Kidney (tissue), 14 donors: ENCODE measurements around the gene RAD51B. TPM values are rescaled to one million over a fixed set of nuclear protein-coding genes. Genes with fewer than 3 reads are reported as not detected.

Experiments
- DNase-seq, 5 donors: peaks; one replicate each; pipeline ENCODE4 v3.0.0-alpha.2; 2013 to 2020
- FAIRE-seq: peaks from 2 replicates; lab custom pipeline; 2012; peaks lifted over from hg19 to GRCh38; lab: Jason Lieb, UNC
- H3K27ac ChIP-seq, 2 donors: one replicate each; pipeline ENCODE4 v1.7.0; 2013; ENCODE audit warnings: low read depth in 2 of 2, low read length in 2 of 2, inconsistent platforms in 1 of 2
- H3K27me3 ChIP-seq: one replicate; pipeline ENCODE4 v1.7.1; 2013; ENCODE audit warnings: low read length, inconsistent platforms; ENCODE audit not compliant: control insufficient read depth, insufficient read depth
- H3K36me3 ChIP-seq, 3 donors: one replicate each; pipeline versions ENCODE4 v1.7.0 to v1.7.1; 2013; ENCODE audit warnings: low read length in 3 of 3, control low read depth in 1 of 3, inconsistent platforms in 1 of 3; ENCODE audit not compliant: insufficient read depth in 3 of 3, control insufficient read depth in 2 of 3
- H3K4me1 ChIP-seq, 3 donors: one replicate each; pipeline versions ENCODE4 v1.7.0 to v1.7.1; 2013; ENCODE audit warnings: low read length in 3 of 3, inconsistent platforms in 1 of 3, low read depth in 1 of 3; ENCODE audit not compliant: control insufficient read depth in 2 of 3, insufficient read depth in 2 of 3
- H3K4me3 ChIP-seq, 3 donors: one replicate each; pipeline versions ENCODE4 v1.7.0 to v1.8.1; 2013; ENCODE audit warnings: low read length in 3 of 3, control low read depth in 1 of 3, inconsistent platforms in 1 of 3
- H3K9ac ChIP-seq, 3 donors: one replicate each; pipeline versions ENCODE4 v1.7.0 to v1.7.1; 2013; ENCODE audit warnings: low read length in 3 of 3, control low read depth in 1 of 3, inconsistent platforms in 1 of 3
- H3K9me3 ChIP-seq, 3 donors: one replicate each; pipeline versions ENCODE4 v1.7.0 to v1.7.1; 2013; ENCODE audit warnings: low read length in 3 of 3, control low read depth in 1 of 3, inconsistent platforms in 1 of 3; ENCODE audit not compliant: control insufficient read depth in 2 of 3, insufficient read depth in 1 of 3
- intact Hi-C: fragments of 100-400 bp; cut with DNase I; formaldehyde crosslinking; loops from one replicate; pipeline ENCODE4 v1.11.1; 2022
- polyA plus RNA-seq: library from polyadenylated mRNA; stranded (reverse); fragments of 350-450 nt; fragmentation: Illumina TruSeq; extraction: RNeasy Lipid Tissue Mini Kit (QIAGEN cat#74804); gene quantifications from one replicate; pipeline ENCODE4 v1.2.3, GENCODE V29; 2014; ENCODE audit warnings: low read depth, low replicate concordance; ENCODE audit not compliant: insufficient read depth
- total RNA-seq: library from RNA; stranded (reverse); fragmentation: NEBNext Ultra II Directional; extraction: Animal tissue kit (Norgen Biotek cat#: 25700); gene quantifications from one replicate; pipeline ENCODE4 v1.2.1, GENCODE V29; 2021
- TF ChIP-seq, protein P1 (sequence below): IDR thresholded peaks from 3 replicates; pipeline ENCODE4 v1.5.1; 2012; ENCODE audit warnings: mild to moderate bottlenecking, moderate library complexity, borderline replicate concordance; ENCODE audit not compliant: insufficient read depth; ENCODE audit errors: extremely low read depth
- donor health status: control.
- donor health status: control.
- donor health status: control.
- donor health status: control.
- donor health status: control.
- donor health status: DM: yes; HTN: yes; CAD: no.
- donor health status: Normal renal cell carcinoma (clear cell type).

RAD51B gene
- total and polyA plus RNA-seq, 2 donors from 2014 or later = 6.9 to 18.0 TPM

DNA sequence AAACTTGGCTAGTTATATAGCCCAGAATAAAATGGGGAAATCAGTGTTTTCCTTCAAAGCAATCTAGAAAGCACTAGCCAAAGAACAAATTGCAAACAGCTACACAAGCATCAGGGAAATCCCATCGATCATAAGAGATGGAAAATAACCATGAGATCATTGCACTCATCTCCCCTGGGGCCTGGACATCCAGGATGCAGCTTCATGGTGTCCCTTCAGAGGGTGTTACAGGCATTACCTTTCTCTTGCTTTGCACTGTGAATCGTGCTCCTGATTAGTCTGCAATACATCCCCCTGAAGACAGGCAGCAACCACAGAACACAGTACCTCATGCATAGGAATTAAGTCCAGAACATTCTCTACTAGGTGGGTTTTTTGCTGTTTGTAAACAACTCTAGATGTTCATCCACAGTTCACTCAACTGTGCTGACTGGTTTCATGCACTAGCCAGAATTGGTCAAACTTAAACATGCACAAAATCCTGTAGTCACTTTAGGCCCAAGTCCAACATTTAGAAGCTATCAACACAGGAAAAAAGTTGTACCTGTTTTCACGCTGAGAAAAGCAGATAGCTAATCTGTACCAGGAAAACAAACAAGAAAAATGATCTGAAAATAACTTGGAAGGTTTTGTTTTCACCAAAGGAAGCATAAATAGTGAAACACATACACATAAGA is 853.2 kb downstream of the RAD51B start:
- H3K4me3 ChIP-seq = no peak overlapping the region
- no peak for FAIRE-seq
- no peaks in the 10 kb centered on the region for H3K27me3 ChIP-seq
- DNase-seq = no peak
- peaks cover 0 to 4% (median 0%) of the 10 kb centered on the region in 3 donors for H3K36me3 ChIP-seq
- no peak overlapping the region for H3K27ac ChIP-seq
- TF ChIP-seq, protein P1, sequence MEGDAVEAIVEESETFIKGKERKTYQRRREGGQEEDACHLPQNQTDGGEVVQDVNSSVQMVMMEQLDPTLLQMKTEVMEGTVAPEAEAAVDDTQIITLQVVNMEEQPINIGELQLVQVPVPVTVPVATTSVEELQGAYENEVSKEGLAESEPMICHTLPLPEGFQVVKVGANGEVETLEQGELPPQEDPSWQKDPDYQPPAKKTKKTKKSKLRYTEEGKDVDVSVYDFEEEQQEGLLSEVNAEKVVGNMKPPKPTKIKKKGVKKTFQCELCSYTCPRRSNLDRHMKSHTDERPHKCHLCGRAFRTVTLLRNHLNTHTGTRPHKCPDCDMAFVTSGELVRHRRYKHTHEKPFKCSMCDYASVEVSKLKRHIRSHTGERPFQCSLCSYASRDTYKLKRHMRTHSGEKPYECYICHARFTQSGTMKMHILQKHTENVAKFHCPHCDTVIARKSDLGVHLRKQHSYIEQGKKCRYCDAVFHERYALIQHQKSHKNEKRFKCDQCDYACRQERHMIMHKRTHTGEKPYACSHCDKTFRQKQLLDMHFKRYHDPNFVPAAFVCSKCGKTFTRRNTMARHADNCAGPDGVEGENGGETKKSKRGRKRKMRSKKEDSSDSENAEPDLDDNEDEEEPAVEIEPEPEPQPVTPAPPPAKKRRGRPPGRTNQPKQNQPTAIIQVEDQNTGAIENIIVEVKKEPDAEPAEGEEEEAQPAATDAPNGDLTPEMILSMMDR = no peak
- peaks cover 0 to 5% (median 0%) of the 10 kb centered on the region in 3 donors for H3K9me3 ChIP-seq
- no peak overlapping the region for H3K9ac ChIP-seq
- H3K4me1 ChIP-seq = peaks cover 0 to 16% (median 12%) of the 10 kb centered on the region in 3 donors
- intact Hi-C loops = loop anchor here (10.0 kb wide), 1 partner anchor 112 kb away; no protein-coding TSS in a partner anchor

DNA sequence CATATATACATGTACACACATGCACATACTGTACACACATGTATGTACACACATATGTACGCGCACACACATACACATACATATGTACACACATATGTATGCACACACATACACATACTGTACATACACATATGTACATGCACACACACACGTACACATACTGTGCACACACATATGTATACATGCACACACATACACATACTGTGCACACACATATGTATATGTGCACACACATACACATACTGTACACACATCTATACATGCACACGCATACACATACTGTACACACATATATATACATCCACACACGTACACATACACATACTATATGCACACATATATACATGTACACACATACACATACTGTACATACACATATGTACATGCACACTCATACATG is 853.9 kb downstream of the RAD51B start:
- DNase-seq = no peak
- no peak for FAIRE-seq
- peak overlapping the region in 1 of 3 donors; percentile 4 for H3K4me3 ChIP-seq
- H3K9ac ChIP-seq = no peak overlapping the region
- peaks cover 0 to 4% (median 0%) of the 10 kb centered on the region in 3 donors for H3K36me3 ChIP-seq
- TF ChIP-seq, protein P1 = no peak
- peaks cover 0 to 14% (median 12%) of the 10 kb centered on the region in 3 donors for H3K4me1 ChIP-seq
- H3K27ac ChIP-seq = no peak overlapping the region
- peaks cover 0 to 5% (median 0%) of the 10 kb centered on the region in 3 donors for H3K9me3 ChIP-seq
- no peaks in the 10 kb centered on the region for H3K27me3 ChIP-seq
- intact Hi-C loops = loop anchor here (10.0 kb wide), 1 partner anchor 111 kb away; no protein-coding TSS in a partner anchor

- peaks cover 0 to 11% (median 10%) of the 10 kb centered on the region in 3 donors for H3K4me1 ChIP-seq
- H3K27ac ChIP-seq = no peak overlapping the region
- H3K9me3 ChIP-seq = peaks cover 0 to 5% (median 0%) of the 10 kb centered on the region in 3 donors
- no peak overlapping the region for H3K4me3 ChIP-seq
- H3K36me3 ChIP-seq = peaks cover 0 to 4% (median 0%) of the 10 kb centered on the region in 3 donors
- intact Hi-C loops = loop anchor here (10.0 kb wide), 1 partner anchor 110 kb away; no protein-coding TSS in a partner anchor
- DNase-seq = no peak
- TF ChIP-seq, protein P1 = no peak
- no peaks in the 10 kb centered on the region for H3K27me3 ChIP-seq
- FAIRE-seq = no peak
- H3K9ac ChIP-seq = no peak overlapping the region
Measured at GRCh38 chr14:68674538-68675232, 855.1 kb downstream of the RAD51B start.
